NT2/D1 (cell line): ENCODE measurements around the gene HDAC8.

Source experiments
- SUZ12 ChIP-seq: IDR thresholded peaks from 2 replicates; pipeline ENCODE4 v1.6.1; 2011; ENCODE audit not compliant: insufficient read length, insufficient read depth; ENCODE audit errors: extremely low read depth
- ZNF274 ChIP-seq: IDR thresholded peaks from 2 replicates; pipeline ENCODE4 v1.6.1; 2011; ENCODE audit warnings: mild to moderate bottlenecking, low read depth, low read length

DNA sequence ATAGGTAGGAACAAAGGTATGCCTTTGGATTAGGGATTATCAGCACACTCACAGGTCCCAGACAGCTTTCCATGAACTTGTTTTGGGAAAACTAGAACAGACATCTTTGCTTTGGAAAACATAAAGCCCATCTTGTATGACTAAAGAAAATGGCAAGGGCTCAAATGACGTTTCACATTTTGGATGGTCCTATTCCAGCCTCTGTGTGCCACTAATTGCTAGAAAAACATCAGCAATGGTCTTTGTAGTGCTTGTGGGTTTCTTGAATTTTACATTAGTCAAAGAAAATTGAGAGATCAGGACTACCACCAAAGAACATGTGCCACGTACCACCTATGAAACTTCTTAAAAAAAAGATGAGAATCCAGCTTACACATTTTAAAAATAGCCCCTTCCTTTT, 111.4 kb downstream of the HDAC8 start:
- no peak for TF ChIP-seq ZNF274
- TF ChIP-seq SUZ12: no peak
